HG03378 (cell line): ENCODE results near the gene INPP5A.
"Not testable (repeated sequence)": the region's sequence is repeated elsewhere in the genome, so short reads cannot be mapped to it uniquely, and the experiment has no call there.

ENCODE experiments used
- ATAC-seq: cut with Tn5 transposase; IDR thresholded peaks from one replicate; pipeline ENCODE4 v1.9.1; 2021; ENCODE audit warnings: mild to moderate bottlenecking, moderate library complexity; ENCODE audit not compliant: unreplicated experiment

Gene INPP5A

GRCh38 chr10:132729810-132730572, 192.4 kb downstream of the INPP5A start:
- no peak for ATAC-seq

- ATAC-seq = no peak
Measured at GRCh38 chr10:132730573-132730953, 193.0 kb downstream of the INPP5A start.

- no peak for ATAC-seq
Measured at GRCh38 chr10:132732518-132732917, 194.9 kb downstream of the INPP5A start.

- ATAC-seq = no peak
Measured at GRCh38 chr10:132733926-132734325, 196.3 kb downstream of the INPP5A start.

GRCh38 chr10:132735341-132735775, 197.8 kb downstream of the INPP5A start:
- ATAC-seq = no peak

- no peak for ATAC-seq
Measured at GRCh38 chr10:132735923-132736391, 198.4 kb downstream of the INPP5A start.

GRCh38 chr10:132737390-132738048, 199.9 kb downstream of the INPP5A start:
- no peak for ATAC-seq

- no peak for ATAC-seq
Measured at GRCh38 chr10:132738454-132739224, 201.1 kb downstream of the INPP5A start.

GRCh38 chr10:132739225-132739613, 201.6 kb downstream of the INPP5A start:
- ATAC-seq = no peak

- no peak for ATAC-seq
Measured at GRCh38 chr10:132740588-132740987, 203.0 kb downstream of the INPP5A start.

GRCh38 chr10:132742167-132742836, 204.7 kb downstream of the INPP5A start:
- no peak for ATAC-seq

GRCh38 chr10:132742837-132743194, 205.2 kb downstream of the INPP5A start:
- no peak for ATAC-seq

GRCh38 chr10:132743196-132743924, 205.8 kb downstream of the INPP5A start:
- not testable (repeated sequence) for ATAC-seq

- no peak for ATAC-seq
Measured at GRCh38 chr10:132743925-132744490, 206.4 kb downstream of the INPP5A start.

- no peak for ATAC-seq
Measured at GRCh38 chr10:132744839-132745238, 207.3 kb downstream of the INPP5A start.

- ATAC-seq = no peak
Measured at GRCh38 chr10:132745511-132745910, 207.9 kb downstream of the INPP5A start.

- ATAC-seq = no peak
Measured at GRCh38 chr10:132745971-132746370, 208.4 kb downstream of the INPP5A start.

GRCh38 chr10:132746386-132746785, 208.8 kb downstream of the INPP5A start:
- no peak for ATAC-seq

- no peak for ATAC-seq
Measured at GRCh38 chr10:132746801-132747625, 209.4 kb downstream of the INPP5A start.
